Activated T-helper 17 cell treated with anti-CD3 and anti-CD28 coated beads, Interleukin-2, amount 50 U/mL, for 72 hours (primary cell): Measurements from ENCODE around the gene UNC13C. TPM values are rescaled to one million over a fixed set of nuclear protein-coding genes. Genes with fewer than 3 reads are reported as not detected.
"Not testable (repeated sequence)": the region's sequence is repeated elsewhere in the genome, so short reads cannot be mapped to it uniquely, and the experiment has no call there.

Experiments
- ATAC-seq: fragments of 150-1000 bp; cut with Tn5 transposase; replicated peaks from 2 replicates; pipeline ENCODE4 v1.10.0; 2021; ENCODE audit warnings: mild to moderate bottlenecking, moderate library complexity
- H3K27ac Mint-ChIP-seq: one replicate; pipeline ENCODE4 v1.8.0; 2022; ENCODE audit warnings: mixed read lengths
- H3K27me3 Mint-ChIP-seq: one replicate; pipeline ENCODE4 v1.8.0; 2022; ENCODE audit warnings: mixed read lengths
- H3K36me3 Mint-ChIP-seq: one replicate; pipeline ENCODE4 v1.8.0; 2022; ENCODE audit warnings: low read depth, mild to moderate bottlenecking, mixed read lengths
- H3K4me1 Mint-ChIP-seq: one replicate; pipeline ENCODE4 v1.8.0; 2022; ENCODE audit warnings: mixed read lengths
- H3K4me3 Mint-ChIP-seq: one replicate; pipeline ENCODE4 v1.8.0; 2022; ENCODE audit warnings: mild to moderate bottlenecking, mixed read lengths
- H3K9me3 Mint-ChIP-seq: one replicate; pipeline ENCODE4 v1.8.0; 2022; ENCODE audit warnings: mixed read lengths
- total RNA-seq, 2 donors: library from RNA; stranded (reverse); gene quantifications; one replicate each; pipeline ENCODE4 v1.2.3, GENCODE V29; 2022

The UNC13C gene
- not detected for total RNA-seq

DNA sequence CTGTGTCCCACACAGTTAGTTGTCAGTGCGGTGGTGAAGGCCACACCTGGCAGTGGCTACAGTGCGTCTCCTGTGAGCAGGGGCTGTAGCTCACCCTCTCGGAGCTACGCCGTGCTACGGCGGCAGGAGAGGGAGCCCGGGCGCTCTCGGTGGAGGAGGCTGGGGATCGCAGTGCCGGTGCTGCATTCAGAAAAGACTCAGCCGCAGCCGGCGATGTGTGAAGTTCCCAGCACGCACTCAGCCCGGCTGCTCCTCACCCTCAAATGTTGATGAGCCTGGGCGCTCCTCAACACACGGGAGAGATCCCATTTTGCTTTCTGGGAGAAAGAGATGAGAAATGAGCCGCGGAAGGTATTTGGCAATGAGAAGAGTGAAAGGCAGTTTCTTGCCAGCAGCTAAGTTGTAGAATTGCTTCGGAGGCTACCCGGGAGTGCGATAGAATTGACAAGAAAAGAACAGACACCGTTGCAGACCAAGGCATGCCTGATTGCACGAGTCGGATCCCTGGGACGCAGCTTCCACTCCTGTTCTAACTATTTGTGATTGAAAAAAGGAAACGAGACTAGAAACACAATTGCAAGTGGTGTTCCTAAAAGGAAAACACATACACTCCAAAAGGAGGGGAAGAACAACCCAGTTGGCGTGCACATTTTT is at the start of gene UNC13C:
Gene UNC13C, plus strand, starts transcription at position 189 of the 654 bp plus-strand sequence. CDS start 34,463 bp downstream, outside the sequence.
- Mint-ChIP-seq H3K4me3 (no peak within 1 kb of the TSS), H3K36me3 (no peaks in the 10 kb centered on the region), H3K4me1 (no peaks in the 10 kb centered on the region), H3K9me3 (no peaks in the 10 kb centered on the region), H3K27me3 (peaks cover 32% of the 10 kb centered on the region), H3K27ac (no peak within 1 kb of the TSS)
- no peak for ATAC-seq

DNA sequence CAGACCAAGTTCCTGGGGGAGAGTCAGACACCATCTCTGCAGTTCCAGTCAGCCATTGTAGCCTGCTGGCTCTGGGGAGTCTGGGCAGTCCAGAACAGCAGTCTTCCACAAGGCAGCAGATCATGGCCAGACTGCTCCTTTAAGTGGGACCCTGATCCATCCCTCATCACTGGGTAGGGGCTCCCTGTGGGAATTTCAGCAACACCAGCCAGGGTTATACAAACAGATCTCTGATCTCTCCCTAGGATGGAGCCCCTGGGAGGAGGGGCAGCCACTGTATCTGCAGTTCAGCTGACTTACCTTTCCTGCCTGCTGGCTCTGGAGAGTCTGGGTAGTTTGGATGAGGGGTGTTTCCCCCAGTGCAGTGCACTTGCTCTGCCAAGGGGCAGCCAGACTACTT is 42.1 kb upstream of the UNC13C start:
- H3K27me3 Mint-ChIP-seq: peaks cover 4% of the 10 kb centered on the region
- ATAC-seq: no peak

DNA sequence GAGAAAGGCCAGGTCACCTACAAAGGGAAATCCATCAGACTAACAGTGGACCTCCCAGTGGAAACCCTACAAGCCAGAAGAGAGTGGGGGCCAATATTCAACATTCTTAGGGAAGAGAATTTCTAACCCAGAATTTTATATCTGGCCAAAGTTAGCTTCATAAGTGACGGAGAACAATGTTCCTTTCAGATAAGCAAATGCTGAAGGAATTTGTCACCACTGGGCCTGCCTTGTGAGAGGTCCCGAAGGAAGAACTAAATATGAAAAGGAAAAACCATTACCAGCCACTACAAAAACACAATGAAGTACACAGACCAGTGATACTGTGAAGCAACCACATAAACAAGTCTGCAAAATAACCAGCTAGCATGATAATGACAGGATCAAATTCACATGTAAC is 40.6 kb upstream of the UNC13C start:
- H3K4me1 Mint-ChIP-seq, H3K4me3 Mint-ChIP-seq, H3K27me3 Mint-ChIP-seq, H3K36me3 Mint-ChIP-seq, ATAC-seq, H3K27ac Mint-ChIP-seq: not testable (repeated sequence)
- H3K9me3 Mint-ChIP-seq: peaks cover 34% of the 10 kb centered on the region

More for the DNA sequence above, 42.1 kb upstream of the UNC13C start:
- Mint-ChIP-seq H3K9me3 (peaks cover 38% of the 10 kb centered on the region), H3K4me1 (no peaks in the 10 kb centered on the region), H3K4me3 (no peak overlapping the region), H3K36me3 (no peaks in the 10 kb centered on the region), H3K27ac (no peak overlapping the region)

- ATAC-seq: no peak
- H3K4me1 Mint-ChIP-seq: no peaks in the 10 kb centered on the region
- no peaks in the 10 kb centered on the region for H3K36me3 Mint-ChIP-seq
- peaks cover 3% of the 10 kb centered on the region for H3K27me3 Mint-ChIP-seq
- H3K4me3 Mint-ChIP-seq: no peak overlapping the region
- no peak overlapping the region for H3K27ac Mint-ChIP-seq
- peaks cover 4% of the 10 kb centered on the region for H3K9me3 Mint-ChIP-seq
Observed at GRCh38 chr15:53950572-53950971, 27.7 kb upstream of the UNC13C start.

DNA sequence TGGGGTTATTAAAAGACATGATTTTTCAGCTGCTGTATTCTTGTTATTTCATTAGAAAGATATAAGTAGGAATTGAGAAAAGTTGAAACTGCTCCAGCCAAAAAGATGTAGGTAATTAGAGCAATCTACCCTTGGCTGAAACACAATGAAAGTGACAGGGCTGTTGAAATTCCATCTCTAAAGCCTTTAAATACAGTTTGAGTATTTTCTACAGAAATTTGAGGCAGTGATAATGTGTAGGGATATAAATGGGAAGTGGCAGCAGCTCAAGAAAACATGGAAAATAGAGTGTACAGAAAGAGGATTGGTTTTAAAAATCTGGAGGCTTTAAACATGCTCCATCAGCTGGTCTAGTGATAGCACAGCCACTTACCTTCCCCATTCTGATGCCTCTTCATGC is 22.8 kb upstream of the UNC13C start:
- Mint-ChIP-seq H3K9me3 (no peaks in the 10 kb centered on the region), H3K27ac (no peak overlapping the region), H3K4me3 (no peak overlapping the region), H3K27me3 (no peaks in the 10 kb centered on the region), H3K36me3 (no peaks in the 10 kb centered on the region), H3K4me1 (no peaks in the 10 kb centered on the region)
- no peak for ATAC-seq

- no peak overlapping the region for H3K27ac Mint-ChIP-seq
- H3K4me3 Mint-ChIP-seq: no peak overlapping the region
- peaks cover 3% of the 10 kb centered on the region for H3K27me3 Mint-ChIP-seq
- no peaks in the 10 kb centered on the region for H3K36me3 Mint-ChIP-seq
- ATAC-seq: no peak
- no peaks in the 10 kb centered on the region for H3K4me1 Mint-ChIP-seq
- H3K9me3 Mint-ChIP-seq: no peaks in the 10 kb centered on the region
Observed at GRCh38 chr15:53962646-53963561, 15.3 kb upstream of the UNC13C start.

DNA sequence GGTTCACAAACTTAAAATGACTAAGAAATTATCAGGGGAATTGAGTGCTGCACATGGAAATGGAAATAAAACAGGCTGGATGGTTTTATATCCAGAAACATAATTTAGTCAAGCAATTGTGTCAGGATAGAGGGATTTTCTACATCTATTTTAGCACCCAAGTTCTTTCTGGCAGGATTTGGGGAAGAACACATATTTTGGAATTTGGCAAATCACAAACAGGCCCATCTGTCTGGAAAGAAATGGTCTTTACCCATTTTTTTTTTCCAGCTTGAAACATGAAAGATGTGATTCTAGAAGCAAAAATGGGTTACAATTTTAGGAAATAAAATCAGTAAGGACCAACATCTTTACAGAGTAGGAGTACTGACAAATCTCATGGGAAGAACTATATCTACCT is 14.4 kb upstream of the UNC13C start:
- peaks cover 3% of the 10 kb centered on the region for H3K27me3 Mint-ChIP-seq
- no peaks in the 10 kb centered on the region for H3K4me1 Mint-ChIP-seq
- H3K27ac Mint-ChIP-seq: no peak overlapping the region
- no peaks in the 10 kb centered on the region for H3K9me3 Mint-ChIP-seq
- no peak overlapping the region for H3K4me3 Mint-ChIP-seq
- no peaks in the 10 kb centered on the region for H3K36me3 Mint-ChIP-seq
- ATAC-seq: no peak

GRCh38 chr15:53974121-53974520 is 4.1 kb upstream of the UNC13C start:
- H3K27me3 Mint-ChIP-seq: peaks cover 23% of the 10 kb centered on the region
- no peaks in the 10 kb centered on the region for H3K36me3 Mint-ChIP-seq
- no peak overlapping the region for H3K4me3 Mint-ChIP-seq
- no peaks in the 10 kb centered on the region for H3K9me3 Mint-ChIP-seq
- no peak overlapping the region for H3K27ac Mint-ChIP-seq
- ATAC-seq: no peak
- no peaks in the 10 kb centered on the region for H3K4me1 Mint-ChIP-seq

GRCh38 chr15:53974813-53975212 is 3.4 kb upstream of the UNC13C start:
- Mint-ChIP-seq H3K9me3 (no peaks in the 10 kb centered on the region), H3K27me3 (peaks cover 27% of the 10 kb centered on the region), H3K27ac (no peak overlapping the region), H3K4me3 (no peak overlapping the region), H3K36me3 (no peaks in the 10 kb centered on the region), H3K4me1 (no peaks in the 10 kb centered on the region)
- no peak for ATAC-seq

DNA sequence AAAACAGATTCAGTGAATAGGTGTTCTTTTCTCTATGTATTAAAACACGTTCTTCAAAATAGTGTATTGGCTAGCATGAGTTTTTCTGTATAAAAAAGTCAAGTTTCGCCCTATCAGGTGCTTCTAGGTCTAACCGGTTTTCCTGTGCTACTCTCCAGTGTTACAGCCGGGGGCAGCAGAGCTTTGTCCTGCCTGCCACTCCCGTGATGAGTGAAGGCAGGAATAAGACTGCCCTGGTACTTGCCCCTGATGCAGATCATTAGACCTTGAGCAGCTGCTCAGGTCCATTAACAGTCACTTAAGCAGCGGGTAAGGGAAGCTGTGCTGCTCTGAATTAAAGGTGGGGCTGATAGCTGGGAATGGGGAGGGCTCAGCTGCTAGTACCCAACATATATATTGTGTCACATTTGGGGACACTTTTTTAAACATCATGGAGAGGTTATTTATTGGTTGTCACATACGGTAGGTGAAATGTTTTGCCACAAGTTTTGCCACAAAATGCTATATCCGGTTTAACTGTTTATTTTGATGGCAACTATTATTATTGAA is 1.3 kb upstream of the UNC13C start:
- Mint-ChIP-seq H3K27me3 (peaks cover 32% of the 10 kb centered on the region), H3K27ac (no peak overlapping the region), H3K9me3 (no peaks in the 10 kb centered on the region), H3K4me3 (no peak overlapping the region), H3K4me1 (no peaks in the 10 kb centered on the region), H3K36me3 (no peaks in the 10 kb centered on the region)
- no peak for ATAC-seq

- Mint-ChIP-seq H3K4me1 (no peaks in the 10 kb centered on the region), H3K27ac (no peak overlapping the region), H3K9me3 (no peaks in the 10 kb centered on the region), H3K27me3 (peaks cover 36% of the 10 kb centered on the region), H3K36me3 (no peaks in the 10 kb centered on the region), H3K4me3 (no peak overlapping the region)
- ATAC-seq: no peak
Observed at GRCh38 chr15:53979051-53979788, 979 bp downstream of the UNC13C start.

GRCh38 chr15:53980021-53980420 is 1.8 kb downstream of the UNC13C start:
- Mint-ChIP-seq H3K9me3 (no peaks in the 10 kb centered on the region), H3K4me3 (no peak overlapping the region), H3K36me3 (no peaks in the 10 kb centered on the region), H3K27ac (no peak overlapping the region), H3K27me3 (peaks cover 36% of the 10 kb centered on the region), H3K4me1 (no peaks in the 10 kb centered on the region)
- ATAC-seq: no peak

- Mint-ChIP-seq H3K36me3 (no peaks in the 10 kb centered on the region), H3K9me3 (peaks cover 5% of the 10 kb centered on the region), H3K4me3 (no peak overlapping the region), H3K4me1 (no peaks in the 10 kb centered on the region), H3K27ac (no peak overlapping the region), H3K27me3 (peaks cover 39% of the 10 kb centered on the region)
- no peak for ATAC-seq
Observed at GRCh38 chr15:53982071-53982680, 3.9 kb downstream of the UNC13C start.

- peaks cover 32% of the 10 kb centered on the region for H3K27me3 Mint-ChIP-seq
- no peaks in the 10 kb centered on the region for H3K36me3 Mint-ChIP-seq
- ATAC-seq: no peak
- H3K27ac Mint-ChIP-seq: no peak overlapping the region
- H3K4me1 Mint-ChIP-seq: no peaks in the 10 kb centered on the region
- peaks cover 5% of the 10 kb centered on the region for H3K9me3 Mint-ChIP-seq
- H3K4me3 Mint-ChIP-seq: no peak overlapping the region
Observed at GRCh38 chr15:53982876-53983275, 4.6 kb downstream of the UNC13C start.
